ENCODE results near the gene KDR. TPM values are rescaled to one million over a fixed set of nuclear protein-coding genes. Genes with fewer than 3 reads are reported as not detected.
A peak's percentile ranks its signal among the peaks of the same experiment; 100 is the strongest.

Gene KDR
- total RNA-seq, 1 donor from 2014 or later = 23.4 TPM

DNA sequence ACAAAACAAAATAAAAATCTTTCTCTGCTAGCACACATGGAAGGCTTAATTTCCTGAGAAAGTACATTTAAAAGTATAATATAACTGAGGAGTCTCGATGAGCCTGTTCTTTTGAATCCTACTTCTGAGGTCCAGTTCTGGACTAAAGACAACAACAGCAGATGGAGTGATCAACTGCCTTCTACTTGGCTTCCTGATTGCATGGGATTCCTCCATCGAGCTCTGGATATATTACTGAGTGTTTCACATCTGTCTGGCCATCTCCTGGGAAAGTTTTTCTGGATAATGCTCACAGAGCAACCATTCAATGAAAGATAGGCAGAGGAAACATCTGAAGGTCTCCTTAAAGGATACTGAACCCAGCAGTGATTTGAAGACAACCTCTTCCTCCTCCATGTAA is 42.6 kb downstream of the KDR start:
- peaks cover 27% of the 10 kb centered on the region for H3K36me3 ChIP-seq
- intact Hi-C loops (cut with micrococcal nuclease) = no loop called here
- H3K4me3 ChIP-seq = no peak overlapping the region
- TF ChIP-seq CTCF (IDR thresholded peaks at IDR 0.05; ENCODE audit: borderline replicate concordance) = no peak
- H3K27ac ChIP-seq (replicated peaks) = peak overlapping the region; percentile 45
- H3K27me3 ChIP-seq (ENCODE audit: low read depth) = no peaks in the 10 kb centered on the region
- peaks cover 60% of the 10 kb centered on the region for H3K4me1 ChIP-seq
- DNase-seq = no peak
- no peaks in the 10 kb centered on the region for H3K9me3 ChIP-seq (replicated peaks)

GRCh38 chr4:55080174-55080865 is 45.1 kb downstream of the KDR start:
- peaks cover 20% of the 10 kb centered on the region for H3K36me3 ChIP-seq
- H3K27ac ChIP-seq (replicated peaks) = peak overlapping the region; percentile 84
- DNase-seq = no peak
- H3K9me3 ChIP-seq (replicated peaks) = no peaks in the 10 kb centered on the region
- no peak for TF ChIP-seq CTCF (IDR thresholded peaks at IDR 0.05; ENCODE audit: borderline replicate concordance)
- intact Hi-C loops (cut with micrococcal nuclease) = no loop called here
- H3K27me3 ChIP-seq (ENCODE audit: low read depth) = no peaks in the 10 kb centered on the region
- H3K4me1 ChIP-seq = peaks cover 46% of the 10 kb centered on the region
- peak overlapping the region; percentile 24 for H3K4me3 ChIP-seq

GRCh38 chr4:55079451-55080173 is 45.8 kb downstream of the KDR start:
- peak overlapping the region; percentile 24 for H3K4me3 ChIP-seq
- TF ChIP-seq CTCF (IDR thresholded peaks at IDR 0.05; ENCODE audit: borderline replicate concordance) = no peak
- H3K9me3 ChIP-seq (replicated peaks) = no peaks in the 10 kb centered on the region
- peaks cover 43% of the 10 kb centered on the region for H3K4me1 ChIP-seq
- no peaks in the 10 kb centered on the region for H3K27me3 ChIP-seq (ENCODE audit: low read depth)
- DNase-seq = no peak
- peak overlapping the region; percentile 84 for H3K27ac ChIP-seq (replicated peaks)
- H3K36me3 ChIP-seq = peaks cover 20% of the 10 kb centered on the region
- intact Hi-C loops (cut with micrococcal nuclease) = no loop called here

GRCh38 chr4:55078987-55079386 is 46.4 kb downstream of the KDR start:
- peak overlapping the region; percentile 84 for H3K27ac ChIP-seq (replicated peaks)
- H3K4me3 ChIP-seq = peak overlapping the region; percentile 24
- H3K9me3 ChIP-seq (replicated peaks) = no peaks in the 10 kb centered on the region
- peaks cover 41% of the 10 kb centered on the region for H3K4me1 ChIP-seq
- TF ChIP-seq CTCF (IDR thresholded peaks at IDR 0.05; ENCODE audit: borderline replicate concordance) = no peak
- H3K36me3 ChIP-seq = peaks cover 17% of the 10 kb centered on the region
- intact Hi-C loops (cut with micrococcal nuclease) = no loop called here
- no peaks in the 10 kb centered on the region for H3K27me3 ChIP-seq (ENCODE audit: low read depth)
- DNase-seq = peak; percentile 79

- H3K36me3 ChIP-seq = peaks cover 7% of the 10 kb centered on the region
Measured at GRCh38 chr4:55077577-55077976, 47.8 kb downstream of the KDR start.

More at GRCh38 chr4:55077577-55077976, 47.8 kb downstream of the KDR start:
- no peaks in the 10 kb centered on the region for H3K9me3 ChIP-seq (replicated peaks)
- no peak overlapping the region for H3K4me3 ChIP-seq
- TF ChIP-seq CTCF (IDR thresholded peaks at IDR 0.05; ENCODE audit: borderline replicate concordance) = no peak
- DNase-seq = no peak
- peaks cover 32% of the 10 kb centered on the region for H3K4me1 ChIP-seq
- intact Hi-C loops (cut with micrococcal nuclease) = no loop called here
- no peak overlapping the region for H3K27ac ChIP-seq (replicated peaks)
- H3K27me3 ChIP-seq (ENCODE audit: low read depth) = no peaks in the 10 kb centered on the region

All from left ventricle myocardium inferior (tissue), 1 donor.